Measurements from ENCODE around the gene TOMM34. TPM values are rescaled to one million over a fixed set of nuclear protein-coding genes. Genes with fewer than 3 reads are reported as not detected.

TOMM34 gene
- total and polyA plus RNA-seq, 2 experiments from 2014 or later = 63.4 to 63.8 TPM

DNA sequence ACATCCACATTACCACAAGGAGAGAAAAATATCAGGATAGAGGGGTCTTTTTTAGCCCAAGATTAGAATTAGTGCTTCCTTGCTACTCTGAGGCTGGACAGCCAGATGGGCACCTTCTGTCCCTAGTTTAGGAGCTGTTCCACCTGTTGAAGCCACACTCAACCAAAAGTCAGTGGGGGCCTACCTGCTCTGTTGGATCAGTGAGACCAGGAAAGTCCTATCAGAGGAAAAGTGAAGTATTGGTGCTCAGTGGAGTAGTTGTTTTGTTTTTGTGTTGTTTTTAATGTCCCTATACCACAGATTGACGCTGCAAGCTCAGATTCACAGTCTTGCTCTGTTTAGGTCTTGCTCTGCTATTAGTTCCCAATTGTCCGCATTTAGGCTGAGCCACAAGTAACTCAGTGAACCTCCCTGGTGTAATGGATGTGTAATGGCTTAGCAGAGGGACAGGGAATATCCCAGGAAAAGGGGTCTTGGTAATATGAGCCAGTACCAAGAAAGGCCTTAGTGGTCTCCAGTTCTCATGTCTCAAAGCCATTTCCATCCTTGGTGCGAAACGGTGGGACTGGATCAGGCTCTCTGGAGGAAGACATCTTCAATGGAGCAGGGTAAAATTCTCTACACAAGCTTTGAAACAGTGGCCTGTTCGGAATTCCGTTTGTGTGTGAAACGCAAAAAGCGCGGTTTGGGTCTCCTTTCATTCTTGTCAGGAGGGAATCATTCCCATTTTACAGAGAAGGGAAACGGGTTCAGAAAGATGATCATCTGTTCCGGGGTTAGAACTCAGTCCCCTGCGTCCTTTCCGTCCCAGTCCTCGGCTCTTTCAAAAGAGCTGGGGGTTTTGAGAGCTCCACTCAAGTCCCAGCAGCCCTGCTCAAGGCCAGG is 51.0 kb downstream of the TOMM34 start:
- H3F3A ChIP-seq (ENCODE audit: insufficient read depth) = peaks cover 49% of the 10 kb centered on the region
- H3K9ac ChIP-seq = peak overlapping the region; percentile 75
- H3K4me2 ChIP-seq (ENCODE audit: unreplicated experiment) = peak overlapping the region; percentile 83
- DNase-seq = no peak
- no peaks in the 10 kb centered on the region for H3K9me3 ChIP-seq (ENCODE audit: low read depth)
- peaks cover 27% of the 10 kb centered on the region for H3K79me2 ChIP-seq (ENCODE audit: insufficient read depth)
- no peaks in the 10 kb centered on the region for H3K9me2 ChIP-seq (ENCODE audit: insufficient read depth)
- H3K36me3 ChIP-seq (ENCODE audit: low read depth) = peaks cover 44% of the 10 kb centered on the region
- WGBS, 2 experiments (ENCODE audit: low coverage in 1 of 2, low lambda C conversion rate in 2 of 2, missing lambda C conversion rate in 2 of 2) = 36 to 38% methylated on average over 14 of the region's 14 CpGs
- 0 out of 2 replicates have a peak overlapping the region, but pooled peaks have one; percentile 3 for H3K27ac ChIP-seq
- no peak for TF ChIP-seq EZH2 (IDR thresholded peaks at IDR 0.05; ENCODE audit: insufficient read depth, poor library complexity, severe bottlenecking)
- no peak for TF ChIP-seq EZH2phosphoT487 (IDR thresholded peaks at IDR 0.05; ENCODE audit: insufficient read depth, low read depth)
- peak overlapping the region; percentile 81 for H3K4me3 ChIP-seq
- peak overlapping the region; percentile 80 for H2AFZ ChIP-seq
- no peaks in the 10 kb centered on the region for H4K20me1 ChIP-seq (ENCODE audit: insufficient read depth)
- no peaks in the 10 kb centered on the region for H3K27me3 ChIP-seq (replicated peaks; ENCODE audit: insufficient read depth)
- H3K4me1 ChIP-seq (ENCODE audit: insufficient read depth) = peaks cover 3% of the 10 kb centered on the region; the same call in 1 of the 2 replicates
- in situ Hi-C loops (cut with MboI) = no loop called here

DNA sequence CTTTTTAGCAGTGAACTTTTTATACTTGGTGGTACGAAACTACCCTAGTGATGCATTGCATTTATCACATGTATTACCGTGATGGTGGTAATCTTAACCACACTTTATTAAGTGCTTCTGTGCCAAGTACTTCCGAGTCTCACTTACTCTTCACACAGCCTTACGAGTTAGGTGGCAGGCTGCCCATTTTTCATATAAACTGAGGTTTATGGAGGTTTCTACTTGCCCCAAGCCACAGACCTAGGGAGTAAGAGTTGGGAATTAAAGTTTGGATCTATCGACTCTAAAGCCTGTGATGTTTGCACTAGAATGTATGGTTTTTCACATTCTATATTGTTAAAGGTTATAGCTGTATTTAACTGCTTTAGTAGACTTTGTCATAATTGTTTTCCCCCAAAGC is 55.8 kb downstream of the TOMM34 start:
- Histone ChIP-seq H3K4me2 (ENCODE audit: unreplicated experiment) (no peak overlapping the region), H3F3A (ENCODE audit: insufficient read depth) (peaks cover 50% of the 10 kb centered on the region), H3K27ac (no peak overlapping the region), H2AFZ (no peak overlapping the region), H3K9me3 (ENCODE audit: low read depth) (no peaks in the 10 kb centered on the region), H3K9ac (no peak overlapping the region), H4K20me1 (ENCODE audit: insufficient read depth) (0 out of 2 replicates have a peak, but pooled peaks cover 9% of the 10 kb centered on the region), H3K9me2 (ENCODE audit: insufficient read depth) (no peaks in the 10 kb centered on the region), H3K36me3 (ENCODE audit: low read depth) (peaks cover 72% of the 10 kb centered on the region), H3K4me1 (ENCODE audit: insufficient read depth) (peaks cover 11% of the 10 kb centered on the region; the same call in 1 of the 2 replicates), H3K79me2 (ENCODE audit: insufficient read depth) (peaks cover 70% of the 10 kb centered on the region), H3K4me3 (no peak overlapping the region), H3K27me3 (replicated peaks; ENCODE audit: insufficient read depth) (no peaks in the 10 kb centered on the region)
- 57 to 62% methylated on average over 5 of the region's 5 CpGs for WGBS, 2 experiments (ENCODE audit: low coverage in 1 of 2, low lambda C conversion rate in 2 of 2, missing lambda C conversion rate in 2 of 2)
- no peak for DNase-seq
- in situ Hi-C loops (cut with MboI) = no loop called here
- no peak for TF ChIP-seq EZH2 (IDR thresholded peaks at IDR 0.05; ENCODE audit: insufficient read depth, poor library complexity, severe bottlenecking)
- TF ChIP-seq EZH2phosphoT487 (IDR thresholded peaks at IDR 0.05; ENCODE audit: insufficient read depth, low read depth) = no peak

DNA sequence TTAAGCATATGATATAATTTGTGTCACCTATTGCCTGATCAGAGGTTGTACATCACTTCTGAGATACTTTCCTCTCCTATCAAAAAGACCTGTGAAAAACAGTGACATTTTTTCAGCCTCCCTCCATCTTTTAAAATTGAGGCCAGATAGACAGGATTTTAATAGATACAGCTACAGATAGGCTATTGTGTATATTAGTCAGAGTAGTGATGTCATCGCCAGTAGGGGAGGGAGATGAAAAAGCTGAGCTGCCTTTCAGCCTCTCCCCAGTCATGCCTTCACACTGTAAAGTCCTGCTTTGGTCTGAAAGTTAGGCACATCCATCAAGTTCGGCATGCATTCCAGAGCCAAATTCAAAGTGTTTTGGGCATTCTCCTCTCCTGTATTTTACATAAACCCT is 58.2 kb downstream of the TOMM34 start:
- no peak for TF ChIP-seq EZH2phosphoT487 (IDR thresholded peaks at IDR 0.05; ENCODE audit: insufficient read depth, low read depth)
- TF ChIP-seq EZH2 (IDR thresholded peaks at IDR 0.05; ENCODE audit: insufficient read depth, poor library complexity, severe bottlenecking) = no peak
- WGBS, 2 experiments (ENCODE audit: low coverage in 1 of 2, low lambda C conversion rate in 2 of 2, missing lambda C conversion rate in 2 of 2) = 84 to 86% methylated on average over 2 of the region's 2 CpGs
- no peaks in the 10 kb centered on the region for H3K27me3 ChIP-seq (replicated peaks; ENCODE audit: insufficient read depth)
- in situ Hi-C loops (cut with MboI) = no loop called here
- peaks cover 94% of the 10 kb centered on the region for H3K79me2 ChIP-seq (ENCODE audit: insufficient read depth)
- no peak overlapping the region for H2AFZ ChIP-seq
- peaks cover 55% of the 10 kb centered on the region for H3K36me3 ChIP-seq (ENCODE audit: low read depth)
- no peak overlapping the region for H3K4me2 ChIP-seq (ENCODE audit: unreplicated experiment)
- H3K4me1 ChIP-seq (ENCODE audit: insufficient read depth) = peaks cover 16% of the 10 kb centered on the region
- H3K9me2 ChIP-seq (ENCODE audit: insufficient read depth) = no peaks in the 10 kb centered on the region
- no peak overlapping the region for H3K27ac ChIP-seq
- no peak overlapping the region for H3K9ac ChIP-seq
- H3K4me3 ChIP-seq = no peak overlapping the region
- H3K9me3 ChIP-seq (ENCODE audit: low read depth) = no peaks in the 10 kb centered on the region
- peaks cover 26% of the 10 kb centered on the region for H3F3A ChIP-seq (ENCODE audit: insufficient read depth)
- peak; percentile 69 for DNase-seq
- H4K20me1 ChIP-seq (ENCODE audit: insufficient read depth) = peaks cover 22% of the 10 kb centered on the region; the same call in 1 of the 2 replicates

DNA sequence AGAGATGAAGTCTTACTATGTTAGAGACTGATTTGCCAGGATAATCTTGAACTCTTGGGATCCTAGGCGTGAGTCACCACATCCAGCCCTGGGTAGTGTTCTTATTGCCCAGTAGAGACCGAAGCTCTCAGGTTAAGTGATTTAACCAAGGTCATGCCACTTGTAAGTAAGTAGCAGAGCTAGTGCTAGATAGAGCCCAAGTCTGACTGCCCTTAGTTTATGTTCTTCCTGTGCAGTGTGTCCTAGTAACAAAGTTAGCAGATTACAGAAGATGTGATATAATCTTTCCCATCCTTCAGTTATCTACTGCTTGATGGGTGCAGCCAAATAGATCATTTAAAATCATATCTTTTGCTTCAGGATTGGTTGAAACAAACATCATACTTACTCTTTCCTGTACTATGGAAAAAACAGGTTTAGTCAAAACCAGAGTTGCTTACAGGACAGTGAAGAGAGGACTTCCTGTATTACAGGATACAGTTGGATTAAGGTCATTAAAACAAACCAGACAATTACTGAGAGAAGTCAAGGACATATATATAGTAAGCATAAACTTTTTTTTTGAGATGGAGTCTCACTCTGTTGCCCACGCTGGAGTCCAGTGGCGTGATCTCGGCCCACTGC is 59.9 kb downstream of the TOMM34 start:
- no peak overlapping the region for H3K4me3 ChIP-seq
- in situ Hi-C loops (cut with MboI) = no loop called here
- no peak overlapping the region for H2AFZ ChIP-seq
- H3K27me3 ChIP-seq (replicated peaks; ENCODE audit: insufficient read depth) = no peaks in the 10 kb centered on the region
- no peaks in the 10 kb centered on the region for H3K9me3 ChIP-seq (ENCODE audit: low read depth)
- DNase-seq = no peak
- peaks cover 38% of the 10 kb centered on the region; the same call in 1 of the 2 replicates for H4K20me1 ChIP-seq (ENCODE audit: insufficient read depth)
- peaks cover 45% of the 10 kb centered on the region for H3K36me3 ChIP-seq (ENCODE audit: low read depth)
- no peak overlapping the region for H3K4me2 ChIP-seq (ENCODE audit: unreplicated experiment)
- H3K9ac ChIP-seq = no peak overlapping the region
- H3F3A ChIP-seq (ENCODE audit: insufficient read depth) = peaks cover 23% of the 10 kb centered on the region
- no peak overlapping the region for H3K27ac ChIP-seq
- no peaks in the 10 kb centered on the region for H3K9me2 ChIP-seq (ENCODE audit: insufficient read depth)
- TF ChIP-seq EZH2 (IDR thresholded peaks at IDR 0.05; ENCODE audit: insufficient read depth, poor library complexity, severe bottlenecking) (no peak), EZH2phosphoT487 (IDR thresholded peaks at IDR 0.05; ENCODE audit: insufficient read depth, low read depth) (no peak)
- 76 to 79% methylated on average over 5 of the region's 5 CpGs for WGBS, 2 experiments (ENCODE audit: low coverage in 1 of 2, low lambda C conversion rate in 2 of 2, missing lambda C conversion rate in 2 of 2)
- H3K4me1 ChIP-seq (ENCODE audit: insufficient read depth) = peaks cover 32% of the 10 kb centered on the region
- H3K79me2 ChIP-seq (ENCODE audit: insufficient read depth) = peaks cover 100% of the 10 kb centered on the region
